HG02759 (cell line): ENCODE measurements around the gene HDC.
A peak's percentile ranks its signal among the peaks of the same experiment; 100 is the strongest.

ENCODE experiments used
- ATAC-seq: cut with Tn5 transposase; IDR thresholded peaks from one replicate; pipeline ENCODE4 v1.9.1; 2021; ENCODE audit warnings: mild to moderate bottlenecking, moderate library complexity; ENCODE audit not compliant: unreplicated experiment

The HDC gene

GRCh38 chr15:50256188-50257041, 9.1 kb downstream of the HDC start:
- no peak for ATAC-seq

GRCh38 chr15:50252556-50252955, 13.0 kb downstream of the HDC start:
- no peak for ATAC-seq

- no peak for ATAC-seq
Observed at GRCh38 chr15:50251638-50252182, 13.8 kb downstream of the HDC start.

GRCh38 chr15:50250760-50251394, 14.6 kb downstream of the HDC start:
- no peak for ATAC-seq

- ATAC-seq: no peak
Observed at GRCh38 chr15:50249704-50250103, 15.8 kb downstream of the HDC start.

- ATAC-seq: no peak
Observed at GRCh38 chr15:50248994-50249582, 16.4 kb downstream of the HDC start.

GRCh38 chr15:50247819-50248655, 17.5 kb downstream of the HDC start:
- peak; percentile 99 for ATAC-seq

- ATAC-seq: no peak
Observed at GRCh38 chr15:50246631-50247030, 18.9 kb downstream of the HDC start.

- no peak for ATAC-seq
Observed at GRCh38 chr15:50244959-50245624, 20.4 kb downstream of the HDC start.

- no peak for ATAC-seq
Observed at GRCh38 chr15:50244153-50244552, 21.4 kb downstream of the HDC start.

GRCh38 chr15:50241684-50242450, 23.7 kb downstream of the HDC start:
- ATAC-seq: no peak

GRCh38 chr15:50238255-50238654, 27.3 kb downstream of the HDC start:
- no peak for ATAC-seq

- ATAC-seq: no peak
Observed at GRCh38 chr15:50236433-50236832, 29.1 kb downstream of the HDC start.

GRCh38 chr15:50235794-50236193, 29.7 kb downstream of the HDC start:
- no peak for ATAC-seq

- ATAC-seq: no peak
Observed at GRCh38 chr15:50234764-50235163, 30.8 kb downstream of the HDC start.

GRCh38 chr15:50233192-50233736, 32.3 kb downstream of the HDC start:
- ATAC-seq: no peak

- no peak for ATAC-seq
Observed at GRCh38 chr15:50232791-50233190, 32.7 kb downstream of the HDC start.

- ATAC-seq: no peak
Observed at GRCh38 chr15:50231761-50232160, 33.8 kb downstream of the HDC start.

GRCh38 chr15:50229336-50229735, 36.2 kb downstream of the HDC start:
- ATAC-seq: no peak
